H1 (cell line): ENCODE measurements around the gene MICU1. TPM values are rescaled to one million over a fixed set of nuclear protein-coding genes. Genes with fewer than 3 reads are reported as not detected.

Experiments
- CTCF ChIA-PET: fragments of 300-600 bp; sonication (Branson Sonifier 250); formaldehyde crosslinking; loops from one replicate; lab custom pipeline; 2021; ENCODE audit not compliant: partially characterized antibody; lab: Charles Lee
- POLR2A ChIA-PET: fragments of 300-600 bp; sonication (Branson Sonifier 250); formaldehyde crosslinking; loops from one replicate; lab custom pipeline; 2021; ENCODE audit warnings: inconsistent platforms; ENCODE audit not compliant: partially characterized antibody; lab: Charles Lee
- DNase-seq, 2 experiments: peaks; one replicate each; pipeline versions ENCODE4 v3.0.0 to v3.0.0-alpha.2; 2010 to 2022; ENCODE audit warnings: low spot score in 2 of 2, low read depth in 1 of 2, mixed read lengths in 1 of 2
- FAIRE-seq: peaks from 2 replicates; lab custom pipeline; 2011; peaks lifted over from hg19 to GRCh38; lab: Jason Lieb, UNC
- H2AFZ ChIP-seq: 2 replicates; pipeline ENCODE4 v1.8.1; 2012; ENCODE audit warnings: low read length, inconsistent platforms
- H2AK5ac ChIP-seq: 2 replicates; pipeline ENCODE4 v1.6.1; 2013; ENCODE audit warnings: low read depth, low read length
- H2BK120ac ChIP-seq: replicated peaks from 2 replicates; pipeline ENCODE3; 2013; ENCODE audit warnings: low read depth, low read length, inconsistent platforms
- H2BK12ac ChIP-seq: 2 replicates; pipeline ENCODE4 v1.6.1; 2013; ENCODE audit warnings: low read depth, low read length
- H2BK15ac ChIP-seq: 2 replicates; pipeline ENCODE4 v1.6.1; 2013; ENCODE audit warnings: low read length
- H2BK20ac ChIP-seq: 2 replicates; pipeline ENCODE4 v1.6.1; 2013; ENCODE audit warnings: low read length
- H2BK5ac ChIP-seq: 2 replicates; pipeline ENCODE4 v1.6.1; 2013; ENCODE audit warnings: low read depth, low read length
- H3K14ac ChIP-seq: 2 replicates; pipeline ENCODE4 v1.6.1; 2013; ENCODE audit warnings: inconsistent platforms; ENCODE audit not compliant: insufficient read length
- H3K18ac ChIP-seq: 2 replicates; pipeline ENCODE4 v1.6.1; 2013; ENCODE audit warnings: low read length; ENCODE audit errors: extremely low read depth
- H3K23ac ChIP-seq: 2 replicates; pipeline ENCODE4 v1.6.1; 2013; ENCODE audit warnings: inconsistent platforms; ENCODE audit not compliant: insufficient read length
- H3K23me2 ChIP-seq: 2 replicates; pipeline ENCODE4 v1.6.1; 2013; ENCODE audit warnings: low read depth, low read length
- H3K27ac ChIP-seq: 2 replicates; pipeline ENCODE4 v1.6.1; 2011; ENCODE audit warnings: low read depth, low read length, inconsistent platforms
- H3K27me3 ChIP-seq, 4 experiments: replicated peaks in 1 of 4; 1 replicate in 1 of 4; 2 replicates in 3 of 4; pipeline versions ENCODE4 v1.6.1 to v1.8.1; 2011 to 2013; ENCODE audit warnings: low read length in 3 of 4, mild to moderate bottlenecking in 3 of 4, inconsistent platforms in 2 of 4, mixed read lengths in 2 of 4, moderate library complexity in 1 of 4; ENCODE audit not compliant: control insufficient read depth in 3 of 4, insufficient read depth in 3 of 4; ENCODE audit errors: extremely low read depth in 1 of 4
- H3K36me3 ChIP-seq, 4 experiments: 2 replicates each; pipeline versions ENCODE4 v1.6.1 to v1.8.1; 2011 to 2013; ENCODE audit warnings: mild to moderate bottlenecking in 4 of 4, low read length in 3 of 4, moderate library complexity in 2 of 4, control low read depth in 1 of 4, inconsistent platforms in 1 of 4; ENCODE audit not compliant: insufficient read depth in 4 of 4, control insufficient read depth in 2 of 4
- H3K4ac ChIP-seq: replicated peaks from 2 replicates; pipeline ENCODE3; 2013; ENCODE audit warnings: low read length, low read depth, mixed read lengths, inconsistent platforms; ENCODE audit not compliant: insufficient read length
- H3K4me1 ChIP-seq, 4 experiments: replicated peaks in 1 of 4; 1 replicate in 1 of 4; 2 replicates in 3 of 4; pipeline versions ENCODE4 v1.6.1 to v1.8.1; 2011 to 2013; ENCODE audit warnings: low read length in 3 of 4, inconsistent platforms in 2 of 4, mixed read lengths in 1 of 4; ENCODE audit not compliant: insufficient read depth in 4 of 4, control insufficient read depth in 3 of 4
- H3K4me2 ChIP-seq, 2 experiments: 2 replicates each; pipeline versions ENCODE4 v1.6.1 to v1.8.1; 2011 to 2013; ENCODE audit warnings: low read depth in 2 of 2, low read length in 2 of 2, control low read depth in 1 of 2, inconsistent platforms in 1 of 2, mild to moderate bottlenecking in 1 of 2; ENCODE audit not compliant: insufficient read depth in 1 of 2
- H3K4me3 ChIP-seq, 4 experiments: fragments of 200-600, 300-600 bp in 1 of 4; sonication (generic), shearing (Covaris generic), sonication (Bioruptor Twin) in 1 of 4; 2 replicates each; pipeline versions ENCODE4 v1.5.1 to v1.8.1; 2011 to 2016; ENCODE audit warnings: low read length in 4 of 4, low read depth in 3 of 4, control low read depth in 2 of 4, inconsistent platforms in 2 of 4, mild to moderate bottlenecking in 2 of 4, mixed read lengths in 1 of 4, moderate library complexity in 1 of 4; ENCODE audit not compliant: insufficient read depth in 2 of 4; ENCODE audit errors: extremely low read depth in 1 of 4
- H3K56ac ChIP-seq: replicated peaks from 2 replicates; pipeline ENCODE3; 2013; ENCODE audit warnings: low read depth, mild to moderate bottlenecking, mixed read lengths, low read length, inconsistent platforms; ENCODE audit not compliant: insufficient read length
- H3K79me1 ChIP-seq: 2 replicates; pipeline ENCODE4 v1.6.1; 2013; ENCODE audit warnings: low read depth, low read length, control low read depth
- H3K79me2 ChIP-seq, 2 experiments: 2 replicates each; pipeline versions ENCODE4 v1.6.1 to v1.8.1; 2012 to 2013; ENCODE audit warnings: low read length in 2 of 2, mild to moderate bottlenecking in 2 of 2, inconsistent platforms in 1 of 2; ENCODE audit not compliant: insufficient read depth in 2 of 2, control insufficient read depth in 1 of 2
- H3K9ac ChIP-seq, 4 experiments: replicated peaks in 1 of 4; 1 replicate in 1 of 4; 2 replicates in 3 of 4; pipeline versions ENCODE4 v1.6.1 to v1.8.1; 2011 to 2013; ENCODE audit warnings: low read depth in 3 of 4, low read length in 3 of 4, control low read depth in 2 of 4, mild to moderate bottlenecking in 2 of 4, moderate library complexity in 2 of 4, inconsistent platforms in 1 of 4; ENCODE audit errors: extremely low read depth in 1 of 4
- H3K9me3 ChIP-seq, 2 experiments: 2 replicates each; pipeline versions ENCODE4 v1.6.1 to v1.8.1; 2012 to 2013; ENCODE audit warnings: mild to moderate bottlenecking in 2 of 2, moderate library complexity in 2 of 2, control low read depth in 1 of 2, inconsistent platforms in 1 of 2, low read depth in 1 of 2, low read length in 1 of 2, mixed read lengths in 1 of 2; ENCODE audit not compliant: insufficient read depth in 2 of 2
- H4K20me1 ChIP-seq, 2 experiments: replicated peaks in 1 of 2; 2 replicates each; pipeline versions ENCODE3 to v1.8.1; 2011 to 2013; ENCODE audit warnings: inconsistent platforms in 2 of 2, low read length in 2 of 2, mild to moderate bottlenecking in 1 of 2; ENCODE audit not compliant: insufficient read depth in 2 of 2, control insufficient read depth in 1 of 2
- H4K5ac ChIP-seq: 2 replicates; pipeline ENCODE4 v1.6.1; 2013; ENCODE audit warnings: low read length, low read depth, mixed read lengths, inconsistent platforms; ENCODE audit not compliant: insufficient read length
- H4K8ac ChIP-seq: 2 replicates; pipeline ENCODE4 v1.8.0; 2013; ENCODE audit warnings: mild to moderate bottlenecking, moderate library complexity, low read length, inconsistent platforms; ENCODE audit not compliant: insufficient read depth; ENCODE audit errors: extremely low read depth
- H4K91ac ChIP-seq: replicated peaks from 2 replicates; pipeline ENCODE3; 2013; ENCODE audit warnings: low read length, mixed read lengths, inconsistent platforms; ENCODE audit not compliant: insufficient read length
- ASH2L ChIP-seq: fragments of 200-600, 300-600 bp; sonication (generic); IDR thresholded peaks from one replicate; pipeline ENCODE4 v1.7.1; 2017; ENCODE audit warnings: low read length
- BACH1 ChIP-seq: IDR thresholded peaks from 2 replicates; pipeline ENCODE4 v1.6.1; 2012; ENCODE audit warnings: low read length, improper control_type of control experiment
- CBX8 ChIP-seq: fragments of 300-800, 300-1000 bp; sonication (generic); IDR thresholded peaks from 2 replicates; pipeline ENCODE4 v1.7.1; 2016; ENCODE audit warnings: low read depth, low read length, borderline replicate concordance
- EZH2 ChIP-seq: fragments of 200-600 bp; sonication (generic); IDR thresholded peaks from 2 replicates; pipeline ENCODE4 v1.7.1; 2012; ENCODE audit warnings: low read depth, mild to moderate bottlenecking, moderate library complexity, low read length, inconsistent platforms; ENCODE audit not compliant: severe bottlenecking
- GABPA ChIP-seq: IDR thresholded peaks from 2 replicates; pipeline ENCODE4 v1.6.1; 2011; ENCODE audit warnings: mild to moderate bottlenecking, low read length, moderate library complexity, borderline replicate concordance; ENCODE audit not compliant: insufficient read depth
- GTF2F1 ChIP-seq: IDR thresholded peaks from 2 replicates; pipeline ENCODE4 v1.6.1; 2012; ENCODE audit warnings: low read depth, low read length, improper control_type of control experiment, borderline replicate concordance
- JUND ChIP-seq: IDR thresholded peaks from 2 replicates; pipeline ENCODE4 v1.6.1; 2011; ENCODE audit warnings: mild to moderate bottlenecking, improper control_type of control experiment, low read length
- KDM1A ChIP-seq: fragments of 200-600, 300-600 bp; sonication (generic); IDR thresholded peaks from 2 replicates; pipeline ENCODE4 v1.7.1; 2016; ENCODE audit warnings: mild to moderate bottlenecking, low read length, borderline replicate concordance
- KDM4A ChIP-seq: IDR thresholded peaks from one replicate; pipeline ENCODE4 v1.7.1; 2012; ENCODE audit warnings: low read depth, mild to moderate bottlenecking, moderate library complexity, low read length, inconsistent platforms; ENCODE audit not compliant: severe bottlenecking
- MAFK ChIP-seq: IDR thresholded peaks from 2 replicates; pipeline ENCODE4 v1.6.1; 2012; ENCODE audit warnings: low read depth, mild to moderate bottlenecking, improper control_type of control experiment, low read length
- POU5F1 ChIP-seq: IDR thresholded peaks from 2 replicates; pipeline ENCODE4 v1.6.1; 2011; ENCODE audit warnings: low read depth, mild to moderate bottlenecking, low read length, moderate library complexity
- SP2 ChIP-seq: IDR thresholded peaks from 2 replicates; pipeline ENCODE4 v1.6.1; 2012; ENCODE audit warnings: mild to moderate bottlenecking, low read length, inconsistent platforms
- WGBS, 2 experiments: shearing (Covaris generic) in 1 of 2; methylation state at CpG; one replicate each; pipeline versions ENCODE4 v1.1.6 to v1.1.7; 2013 to 2015; ENCODE audit warnings: low lambda C conversion rate in 2 of 2, mixed read lengths in 2 of 2, inconsistent platforms in 1 of 2, low coverage in 1 of 2, missing lambda C conversion rate in 1 of 2; ENCODE audit not compliant: insufficient replicate concordance in 2 of 2, insufficient coverage in 1 of 2, insufficient read length in 1 of 2; ENCODE audit errors: extremely low coverage in 1 of 2, missing lambda C conversion rate in 1 of 2; 5-methylcytosine and 5-hydroxymethylcytosine counted together
- polyA plus RNA-seq, 7 experiments: library from polyadenylated mRNA; depleted of rRNA in 3 of 7; stranded (reverse) in 5 of 7; unstranded in 2 of 7; fragments of >200 nt in 5 of 7; fragments of 200-250 nt in 2 of 7; gene quantifications; 1 replicate in 5 of 7; 2 replicates in 1 of 7; 4 replicates in 1 of 7; pipeline versions ENCODE4 v1.2.1 to v1.2.3, GENCODE V29; 2011 to 2013; ENCODE audit warnings: missing spikeins in 2 of 7, mixed read lengths in 2 of 7
- total RNA-seq: library from RNA; stranded (reverse); fragmentation: NEBNext Ultra II Directional; extraction: Animal tissue kit (Norgen Biotek cat#: 25700); gene quantifications from 2 replicates; pipeline ENCODE4 v1.2.1, GENCODE V29; 2021

MICU1 gene
- total and polyA plus RNA-seq, 2 of the 8 experiments (the other 6 are each of a cell fraction or from before 2014, with no cell fraction given): 18.0 to 36.7 TPM

- FAIRE-seq (no peak), DNase-seq (no peak)
- Histone ChIP-seq H4K91ac (peak overlapping the region; percentile 16), H2BK20ac (peak overlapping the region; percentile 94; the same call in 1 of the 2 replicates), H3K9ac (no peak overlapping the region), H3K27me3 (no peaks in the 10 kb centered on the region), H3K36me3 (no peaks in the 10 kb centered on the region), H2BK12ac (peak overlapping the region; percentile 100), H3K27ac (peak overlapping the region; percentile 55; the same call in 1 of the 2 replicates), H2BK5ac (peak overlapping the region; percentile 97), H3K23me2 (no peaks in the 10 kb centered on the region; the same call in 1 of the 2 replicates), H4K5ac (peak overlapping the region; percentile 4), H2BK120ac (peak overlapping the region; percentile 7), H2AK5ac (peak overlapping the region; percentile 88; the same call in 1 of the 2 replicates), H3K9me3 (no peaks in the 10 kb centered on the region; a peak in 1 of 4 replicates), H4K8ac (no peak overlapping the region), H3K4me1 (peaks cover 16 to 34% (median 26%) of the 10 kb centered on the region in 4 experiments), H3K18ac (peak overlapping the region; percentile 97), H2BK15ac (no peak overlapping the region), H4K20me1 (no peaks in the 10 kb centered on the region), H3K14ac (no peak overlapping the region), H3K4me3 (no peak overlapping the region; a peak in 1 of 8 replicates), H3K4me2 (peak overlapping the region; percentile 15 to 47; a peak in 2 of 4 replicates), H3K56ac (no peak overlapping the region), H3K79me1 (no peaks in the 10 kb centered on the region), H3K79me2 (no peaks in the 10 kb centered on the region), H2AFZ (peak overlapping the region; percentile 73; the same call in 1 of the 2 replicates), H3K4ac (no peak overlapping the region), H3K23ac (no peak overlapping the region)
- ChIA-PET CTCF (interaction anchor here (0.6 to 4.2 kb wide), 22 partner anchors 10 to 1708 kb away, joined by 3 to 33 read pairs (median 4); no protein-coding TSS in a partner anchor), POLR2A (interaction anchor here (0.6 to 39.2 kb wide), 29 partner anchors 8 to 844 kb away, joined by 3 to 895 read pairs (median 6); partner anchors contain the start of genes ANAPC16, ASCC1, CHST3 and DDIT4)
- 82% methylated on average over 7 of the region's 13 CpGs; no CpG with 5 or more reads in 1 of the 2 experiments for WGBS, 2 experiments
- no peak for TF ChIP-seq BACH1
- TF ChIP-seq CBX8: no peak
- TF ChIP-seq SP2: no peak
- TF ChIP-seq JUND: no peak
- no peak for TF ChIP-seq EZH2
- no peak for TF ChIP-seq MAFK
- no peak for TF ChIP-seq KDM1A
- TF ChIP-seq KDM4A: no peak
- no peak for TF ChIP-seq GTF2F1
- no peak for TF ChIP-seq POU5F1
- TF ChIP-seq ASH2L: no peak
- TF ChIP-seq GABPA: no peak
These were observed 304.4 kb downstream of the MICU1 start for GRCh38 chr10:72321248-72322029.
